Effector memory CD4-positive, alpha-beta T cell (primary cell): ENCODE measurements around the gene HSP90AB1.

Experiments
- DNase-seq, 3 donors: peaks; one replicate each; pipeline ENCODE4 v3.0.0-alpha.2; 2020
- H3K27ac ChIP-seq: 2 replicates; pipeline ENCODE4 v1.7.0; 2013; ENCODE audit warnings: mild to moderate bottlenecking, low read length, moderate library complexity; ENCODE audit not compliant: insufficient read depth, poor library complexity, severe bottlenecking
- H3K27me3 ChIP-seq: replicated peaks from 2 replicates; pipeline ENCODE4 v1.7.0; 2013; ENCODE audit warnings: mild to moderate bottlenecking, low read length; ENCODE audit not compliant: insufficient read depth, control insufficient read depth, poor library complexity, severe bottlenecking
- H3K36me3 ChIP-seq: 2 replicates; pipeline ENCODE4 v1.7.0; 2013; ENCODE audit warnings: mild to moderate bottlenecking, low read length, moderate library complexity; ENCODE audit not compliant: control insufficient read depth, insufficient read depth
- H3K4me1 ChIP-seq: 2 replicates; pipeline ENCODE4 v1.7.0; 2013; ENCODE audit warnings: low read length, mild to moderate bottlenecking; ENCODE audit not compliant: control insufficient read depth, insufficient read depth, poor library complexity, severe bottlenecking
- H3K4me3 ChIP-seq: 2 replicates; pipeline ENCODE4 v1.7.0; 2013; ENCODE audit warnings: low read length, low read depth, mild to moderate bottlenecking; ENCODE audit not compliant: insufficient read depth, poor library complexity, severe bottlenecking
- H3K9me3 ChIP-seq: 2 replicates; pipeline ENCODE4 v1.7.0; 2013; ENCODE audit warnings: mild to moderate bottlenecking, low read length, moderate library complexity; ENCODE audit not compliant: control insufficient read depth

The HSP90AB1 gene

DNA sequence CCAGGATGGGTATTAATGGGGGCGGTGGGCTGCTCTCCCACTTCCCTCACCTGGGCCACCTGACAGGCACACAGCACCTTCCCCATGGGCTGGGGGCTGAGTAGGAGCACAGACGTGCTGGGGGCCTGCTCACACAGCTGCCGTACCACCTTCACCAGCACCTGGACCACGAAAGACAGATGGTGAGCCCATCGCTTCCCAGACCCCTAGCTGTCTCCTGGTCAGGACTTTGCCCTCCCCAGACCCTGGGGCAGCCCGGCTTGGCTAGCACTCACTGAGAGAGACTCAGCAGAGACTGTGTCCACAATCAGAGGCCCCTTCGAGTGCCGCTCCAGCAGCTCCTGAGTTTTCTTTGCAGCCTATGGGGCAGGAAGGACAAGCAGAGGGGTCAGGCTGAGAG, 54.2 kb downstream of the HSP90AB1 start:
- H3K27me3 ChIP-seq, result peaks cover 17% of the 10 kb centered on the region
- no peak overlapping the region for H3K27ac ChIP-seq
- peaks cover 42% of the 10 kb centered on the region for H3K36me3 ChIP-seq
- no peak overlapping the region for H3K4me3 ChIP-seq
- H3K9me3 ChIP-seq, result no peaks in the 10 kb centered on the region
- no peak for DNase-seq
- H3K4me1 ChIP-seq, result peaks cover 12% of the 10 kb centered on the region

DNA sequence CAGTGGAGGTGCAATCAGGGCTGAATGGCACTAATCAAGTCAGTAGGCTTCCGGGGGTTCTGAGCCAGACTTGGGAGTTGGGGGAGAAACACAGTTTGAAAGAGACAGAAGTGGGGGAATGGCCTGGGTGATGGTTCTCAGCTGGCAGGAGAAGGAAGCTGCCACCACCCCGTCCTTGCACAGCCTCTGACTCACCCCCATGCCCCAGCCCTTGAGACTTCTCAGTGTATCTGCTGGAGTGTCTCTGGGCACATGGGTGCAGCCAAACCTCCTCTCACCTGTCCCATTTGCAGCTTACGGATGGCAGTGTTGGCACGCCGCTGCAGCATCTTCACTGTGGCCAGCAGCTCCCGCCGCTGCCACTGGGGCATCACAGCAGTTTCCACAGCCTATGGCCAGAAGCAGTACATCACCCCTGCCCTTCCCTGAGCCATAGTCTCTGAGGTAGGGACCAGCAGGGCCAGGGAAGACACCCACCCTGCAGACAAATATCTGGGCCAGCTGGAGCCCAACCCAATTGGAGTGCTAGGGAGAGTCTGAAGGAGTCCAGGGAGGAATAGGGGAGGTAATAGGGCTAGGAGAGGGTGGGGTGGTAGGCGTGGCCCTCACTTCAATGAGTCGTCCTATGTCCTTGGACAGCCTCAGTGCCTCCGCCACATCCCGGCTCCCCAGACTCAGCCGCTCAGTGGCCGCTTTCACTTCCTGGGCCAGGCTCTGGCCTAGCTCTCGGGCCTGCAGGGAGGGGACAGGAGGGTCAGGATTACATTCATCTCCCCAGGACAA, 55.1 kb downstream of the HSP90AB1 start:
- peaks cover 47% of the 10 kb centered on the region for H3K36me3 ChIP-seq
- no peak for DNase-seq

DNA sequence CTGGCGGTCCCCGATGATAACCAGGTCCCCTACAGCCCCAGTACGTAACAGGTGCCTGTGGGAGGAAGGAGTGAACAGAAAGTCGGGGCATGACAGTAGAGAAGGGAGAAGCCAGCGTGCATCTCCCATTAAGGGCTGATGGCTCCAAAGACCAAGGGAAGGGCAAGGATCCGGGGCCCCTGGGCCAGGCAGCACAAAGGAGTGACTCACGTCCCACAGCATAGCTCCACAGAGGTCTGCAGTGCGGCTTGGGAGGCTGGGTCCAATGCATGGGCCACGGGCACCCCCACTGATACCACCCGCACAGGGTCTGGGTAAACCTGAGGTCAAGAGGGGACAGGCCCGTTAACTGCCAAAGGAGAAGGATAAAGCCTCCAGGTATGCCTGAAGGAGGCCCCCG, 56.0 kb downstream of the HSP90AB1 start:
- H3K36me3 ChIP-seq, result peaks cover 52% of the 10 kb centered on the region

More for the DNA sequence above, 55.1 kb downstream of the HSP90AB1 start:
- Histone ChIP-seq H3K9me3 (no peaks in the 10 kb centered on the region), H3K4me1 (peaks cover 10% of the 10 kb centered on the region), H3K27ac (no peak overlapping the region), H3K4me3 (no peak overlapping the region), H3K27me3 (peaks cover 8% of the 10 kb centered on the region)

More for the DNA sequence above, 56.0 kb downstream of the HSP90AB1 start:
- H3K9me3 ChIP-seq, result no peaks in the 10 kb centered on the region
- H3K27ac ChIP-seq, result no peak overlapping the region
- H3K4me3 ChIP-seq, result no peak overlapping the region
- no peak for DNase-seq
- peaks cover 3% of the 10 kb centered on the region for H3K27me3 ChIP-seq
- peaks cover 2% of the 10 kb centered on the region for H3K4me1 ChIP-seq
